PC-9 (cell line): ENCODE data around the gene ADTRP. TPM values are rescaled to one million over a fixed set of nuclear protein-coding genes. Genes with fewer than 3 reads are reported as not detected.

Experiments used
- BruUV-seq: library from RNA; stranded (reverse); fragments of 400-500 nt; replicated peaks from 2 replicates; lab custom pipeline; 2021; lab: Mats Ljungman, UMichigan
- CTCF ChIA-PET: fragments of 300-600 bp; sonication (Branson Sonifier 250); formaldehyde crosslinking; loops from one replicate; lab custom pipeline; 2022; ENCODE audit warnings: antibody characterized with exemption; lab: Charles Lee
- POLR2A ChIA-PET: fragments of 300-600 bp; sonication (Branson Sonifier 250); formaldehyde crosslinking; loops from one replicate; lab custom pipeline; 2022; ENCODE audit warnings: antibody characterized with exemption; ENCODE audit not compliant: unreplicated experiment; lab: Charles Lee
- DNase-seq, 2 experiments: peaks; one replicate each; pipeline versions ENCODE4 v3.0.0 to v3.0.0-alpha.2; 2015 to 2022; ENCODE audit warnings: mixed read lengths in 1 of 2
- H2AFZ ChIP-seq: fragments of 200-600 bp; sonication (generic); 2 replicates; pipeline ENCODE4 v1.8.1; 2017; ENCODE audit warnings: antibody characterized with exemption
- H3F3A ChIP-seq: fragments of 200-600 bp; sonication (generic); 2 replicates; pipeline ENCODE4 v1.8.1; 2017; ENCODE audit warnings: antibody characterized with exemption, mild to moderate bottlenecking, low read depth; ENCODE audit not compliant: insufficient read depth
- H3K27ac ChIP-seq: fragments of 200-600 bp; sonication (generic); 2 replicates; pipeline ENCODE4 v1.6.1; 2016; ENCODE audit warnings: mixed run types
- H3K27me3 ChIP-seq: fragments of 200-600 bp; sonication (generic); 2 replicates; pipeline ENCODE4 v1.6.1; 2016; ENCODE audit warnings: low read depth, mixed run types; ENCODE audit not compliant: insufficient read depth
- H3K36me3 ChIP-seq: fragments of 200-600 bp; sonication (generic); 2 replicates; pipeline ENCODE4 v1.6.1; 2016; ENCODE audit warnings: low read depth, mixed run types
- H3K4me1 ChIP-seq: fragments of 200-600 bp; sonication (generic); replicated peaks from 2 replicates; pipeline ENCODE4 v1.6.1; 2016; ENCODE audit warnings: mixed run types; ENCODE audit not compliant: insufficient read depth
- H3K4me2 ChIP-seq: fragments of 200-600 bp; sonication (generic); 2 replicates; pipeline ENCODE4 v1.6.1; 2017; ENCODE audit warnings: mixed run types
- H3K4me3 ChIP-seq: fragments of 200-600 bp; sonication (generic); 2 replicates; pipeline ENCODE4 v1.6.1; 2016; ENCODE audit warnings: mixed run types
- H3K79me2 ChIP-seq: fragments of 200-600 bp; sonication (generic); 2 replicates; pipeline ENCODE4 v1.6.1; 2017; ENCODE audit warnings: low read depth, mixed run types
- H3K9me2 ChIP-seq: fragments of 200-600 bp; sonication (generic); 2 replicates; pipeline ENCODE4 v1.8.1; 2017; ENCODE audit warnings: mild to moderate bottlenecking; ENCODE audit not compliant: insufficient read depth
- H3K9me3 ChIP-seq: fragments of 200-600 bp; sonication (generic); 2 replicates; pipeline ENCODE4 v1.8.1; 2016; ENCODE audit warnings: low read depth; ENCODE audit not compliant: insufficient read depth
- H4K20me1 ChIP-seq: fragments of 200-600 bp; sonication (generic); 2 replicates; pipeline ENCODE4 v1.8.1; 2017; ENCODE audit not compliant: insufficient read depth
- EZH2 ChIP-seq: fragments of 200-600 bp; sonication (generic); IDR thresholded peaks from 2 replicates; pipeline ENCODE4 v1.8.0; 2017; ENCODE audit warnings: antibody characterized with exemption, low read depth
- intact Hi-C: fragments of 100-400 bp; cut with micrococcal nuclease; formaldehyde crosslinking; loops from one replicate; pipeline ENCODE4 v1.10.0; 2022; ENCODE audit not compliant: unreplicated experiment
- total RNA-seq: library from RNA; stranded (reverse); gene quantifications from 2 replicates; pipeline ENCODE4 v1.2.3, GENCODE V29; 2021
- TF ChIP-seq, protein P1 (sequence below): fragments of 200-600 bp; sonication (generic); conservative IDR thresholded peaks from 2 replicates; pipeline ENCODE4 v1.6.1; 2017; ENCODE audit warnings: mixed run types, antibody characterized with exemption, mild to moderate bottlenecking, moderate library complexity

The ADTRP gene
- total RNA-seq, 1 experiment from 2014 or later, result 4.1 TPM

DNA sequence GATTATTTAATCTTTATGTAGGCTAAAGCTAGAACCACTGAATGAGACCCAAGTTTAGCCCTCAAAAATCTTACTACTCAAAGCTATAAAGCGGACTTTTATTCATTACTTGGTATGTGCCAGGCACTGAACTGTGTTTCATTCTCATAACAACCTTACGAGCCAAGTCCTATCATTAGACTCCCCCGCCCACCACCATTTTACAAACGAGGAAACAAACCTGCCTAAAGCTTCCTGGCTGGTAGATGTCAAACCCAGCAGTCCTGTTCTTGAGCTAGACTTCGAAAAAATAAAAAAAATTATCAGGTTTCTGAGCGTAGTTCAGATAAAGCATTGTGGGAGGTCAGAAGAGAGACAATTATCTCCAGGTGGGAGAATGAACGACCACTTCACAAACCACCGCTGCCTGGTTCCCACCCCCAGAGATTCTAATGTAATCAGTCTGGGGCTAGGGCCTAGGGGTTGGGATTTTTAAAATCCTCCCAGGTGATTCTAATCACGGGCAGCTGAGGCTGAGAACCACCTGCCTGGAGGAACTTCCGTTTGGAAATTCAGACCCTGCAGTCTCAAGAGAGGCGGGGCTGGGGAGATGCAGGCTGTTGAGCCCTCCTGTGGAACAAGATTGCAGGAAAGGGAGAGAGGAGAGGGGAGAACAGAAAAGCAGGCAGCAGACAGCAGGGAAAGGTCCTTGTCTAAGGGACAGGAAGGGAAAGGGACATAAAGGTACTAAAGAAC is 8.6 kb downstream of the ADTRP start:
- no peaks in the 10 kb centered on the region for H3K36me3 ChIP-seq

GRCh38 chr6:11769244-11769643 is 9.4 kb downstream of the ADTRP start:
- peaks cover 6% of the 10 kb centered on the region; the same call in 1 of the 2 replicates for H3K79me2 ChIP-seq
- H3K27me3 ChIP-seq, result no peaks in the 10 kb centered on the region
- BruUV-seq, result no TSS peak
- no peak for DNase-seq
- peak overlapping the region; percentile 51; the same call in 1 of the 2 replicates for H3K4me3 ChIP-seq
- no peaks in the 10 kb centered on the region for H3K9me3 ChIP-seq
- 0 out of 2 replicates have a peak overlapping the region, but pooled peaks have one; percentile 0 for H2AFZ ChIP-seq
- no peaks in the 10 kb centered on the region for H4K20me1 ChIP-seq
- TF ChIP-seq EZH2, result no peak
- TF ChIP-seq, protein P1, sequence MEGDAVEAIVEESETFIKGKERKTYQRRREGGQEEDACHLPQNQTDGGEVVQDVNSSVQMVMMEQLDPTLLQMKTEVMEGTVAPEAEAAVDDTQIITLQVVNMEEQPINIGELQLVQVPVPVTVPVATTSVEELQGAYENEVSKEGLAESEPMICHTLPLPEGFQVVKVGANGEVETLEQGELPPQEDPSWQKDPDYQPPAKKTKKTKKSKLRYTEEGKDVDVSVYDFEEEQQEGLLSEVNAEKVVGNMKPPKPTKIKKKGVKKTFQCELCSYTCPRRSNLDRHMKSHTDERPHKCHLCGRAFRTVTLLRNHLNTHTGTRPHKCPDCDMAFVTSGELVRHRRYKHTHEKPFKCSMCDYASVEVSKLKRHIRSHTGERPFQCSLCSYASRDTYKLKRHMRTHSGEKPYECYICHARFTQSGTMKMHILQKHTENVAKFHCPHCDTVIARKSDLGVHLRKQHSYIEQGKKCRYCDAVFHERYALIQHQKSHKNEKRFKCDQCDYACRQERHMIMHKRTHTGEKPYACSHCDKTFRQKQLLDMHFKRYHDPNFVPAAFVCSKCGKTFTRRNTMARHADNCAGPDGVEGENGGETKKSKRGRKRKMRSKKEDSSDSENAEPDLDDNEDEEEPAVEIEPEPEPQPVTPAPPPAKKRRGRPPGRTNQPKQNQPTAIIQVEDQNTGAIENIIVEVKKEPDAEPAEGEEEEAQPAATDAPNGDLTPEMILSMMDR, result no peak
- peak overlapping the region; percentile 86 for H3K4me2 ChIP-seq
- intact Hi-C loops, result loop anchor here (5.0 to 10.0 kb wide), 2 partner anchors 182 to 376 kb away; no protein-coding TSS in a partner anchor
- H3K4me1 ChIP-seq, result peaks cover 93% of the 10 kb centered on the region
- no peaks in the 10 kb centered on the region for H3K9me2 ChIP-seq
- peaks cover 74% of the 10 kb centered on the region for H3F3A ChIP-seq
- ChIA-PET CTCF (no interaction called here), POLR2A (interaction anchor here (0.5 to 0.7 kb wide), 3 partner anchors 124 to 1918 kb away, joined by 6 to 13 read pairs (median 10); partner anchors contain the start of gene HIVEP1)
- no peaks in the 10 kb centered on the region for H3K36me3 ChIP-seq
- H3K27ac ChIP-seq, result peak overlapping the region; percentile 98

More for the DNA sequence above, 8.6 kb downstream of the ADTRP start:
- POLR2A ChIA-PET, result interaction anchor here (0.5 to 0.7 kb wide), 3 partner anchors 123 to 1532 kb away, joined by 3 to 10 read pairs (median 6); partner anchors contain the start of gene HIVEP1
- no peak for TF ChIP-seq EZH2
- TF ChIP-seq, protein P1, result 0 out of 2 replicates have a peak, but pooled peaks have one; percentile 17
- Histone ChIP-seq H2AFZ (peak overlapping the region; percentile 53), H3F3A (peaks cover 74% of the 10 kb centered on the region), H4K20me1 (no peaks in the 10 kb centered on the region), H3K9me3 (no peaks in the 10 kb centered on the region), H3K79me2 (peaks cover 6% of the 10 kb centered on the region; the same call in 1 of the 2 replicates), H3K4me2 (peak overlapping the region; percentile 86), H3K9me2 (no peaks in the 10 kb centered on the region), H3K27me3 (no peaks in the 10 kb centered on the region), H3K4me3 (peak overlapping the region; percentile 51), H3K27ac (peak overlapping the region; percentile 98), H3K4me1 (peaks cover 91% of the 10 kb centered on the region)
- intact Hi-C loops, result loop anchor here (2.0 to 10.0 kb wide), 7 partner anchors 68 to 837 kb away; no protein-coding TSS in a partner anchor
- DNase-seq, result peak; percentile 43 to 82
- no TSS peak for BruUV-seq
- CTCF ChIA-PET, result interaction anchor here (1.0 kb wide), 1 partner anchor 518 kb away, joined by 6 read pairs; no protein-coding TSS in a partner anchor

DNA sequence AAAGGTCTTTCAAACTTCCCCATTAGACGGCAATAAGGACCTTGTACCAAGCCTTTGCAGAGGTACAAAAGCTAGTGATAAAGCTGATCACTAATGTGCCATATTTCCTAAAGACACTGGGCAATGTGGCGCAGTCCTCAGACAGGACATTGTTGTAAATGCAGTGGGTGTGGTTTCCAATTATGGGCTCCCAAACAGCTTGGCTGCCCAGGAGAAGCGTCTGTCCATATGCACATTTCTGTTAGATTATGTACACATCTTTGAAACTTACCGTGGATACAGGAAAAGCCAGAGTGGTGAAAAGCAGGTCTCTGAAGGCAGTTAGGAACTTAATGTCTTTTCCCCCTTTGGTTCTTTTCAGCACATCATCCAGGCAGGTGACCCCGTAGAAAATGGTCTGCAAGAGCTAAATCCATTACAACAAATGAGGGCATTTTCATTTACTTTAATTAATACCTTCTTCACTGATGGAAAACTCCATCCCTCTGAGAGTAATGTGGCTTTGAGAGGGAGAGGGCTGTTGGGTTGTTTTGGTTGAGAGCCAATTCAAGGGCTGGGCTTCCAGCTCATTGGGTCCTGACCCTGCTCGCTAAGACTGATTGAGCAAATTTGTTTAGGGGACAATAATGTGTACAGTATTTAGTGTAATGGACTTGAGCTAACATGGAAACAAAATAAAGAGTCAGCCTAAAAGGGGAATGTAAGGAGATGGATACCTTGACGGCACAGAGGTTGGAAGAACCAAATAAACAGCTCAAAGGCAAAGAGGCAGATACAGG is 10.4 kb downstream of the ADTRP start:
- peaks cover 71% of the 10 kb centered on the region for H3F3A ChIP-seq
- no TSS peak for BruUV-seq
- H3K9me3 ChIP-seq, result no peaks in the 10 kb centered on the region
- H3K27ac ChIP-seq, result peak overlapping the region; percentile 98
- peaks cover 97% of the 10 kb centered on the region for H3K4me1 ChIP-seq
- H3K4me3 ChIP-seq, result no peak overlapping the region
- no peaks in the 10 kb centered on the region for H4K20me1 ChIP-seq
- ChIA-PET CTCF (no interaction called here), POLR2A (interaction anchor here (0.7 kb wide), 1 partner anchor 1919 kb away, joined by 13 read pairs; no protein-coding TSS in a partner anchor)
- no peaks in the 10 kb centered on the region for H3K9me2 ChIP-seq
- H3K4me2 ChIP-seq, result peak overlapping the region; percentile 86
- peaks cover 6% of the 10 kb centered on the region; the same call in 1 of the 2 replicates for H3K79me2 ChIP-seq
- H3K36me3 ChIP-seq, result no peaks in the 10 kb centered on the region
- no peak overlapping the region for H2AFZ ChIP-seq
- TF ChIP-seq, protein P1, result no peak
- no peak for TF ChIP-seq EZH2
- no peak for DNase-seq
- no peaks in the 10 kb centered on the region for H3K27me3 ChIP-seq
- intact Hi-C loops, result loop anchor here (2.0 to 10.0 kb wide), 3 partner anchors 113 to 377 kb away; no protein-coding TSS in a partner anchor
